GM18502 (cell line): ENCODE results near the gene RALGAPB.
"Not testable (repeated sequence)": the region's sequence is repeated elsewhere in the genome, so short reads cannot be mapped to it uniquely, and the experiment has no call there.

Experiments used
- ATAC-seq: cut with Tn5 transposase; IDR thresholded peaks from one replicate; pipeline ENCODE4 v1.9.1; 2021; ENCODE audit warnings: mild to moderate bottlenecking; ENCODE audit not compliant: unreplicated experiment, poor library complexity

The RALGAPB gene

GRCh38 chr20:38479596-38479995 lies 7.0 kb downstream of the RALGAPB start:
- no peak for ATAC-seq

GRCh38 chr20:38485041-38485440 lies 12.4 kb downstream of the RALGAPB start:
- ATAC-seq, result no peak

GRCh38 chr20:38489181-38489580 lies 16.5 kb downstream of the RALGAPB start:
- no peak for ATAC-seq

GRCh38 chr20:38497246-38497935 lies 24.7 kb downstream of the RALGAPB start:
- no peak for ATAC-seq

GRCh38 chr20:38498909-38499308 lies 26.3 kb downstream of the RALGAPB start:
- ATAC-seq, result no peak

- no peak for ATAC-seq
Measured at GRCh38 chr20:38499366-38499765, 26.7 kb downstream of the RALGAPB start.

GRCh38 chr20:38501858-38502436 lies 29.3 kb downstream of the RALGAPB start:
- ATAC-seq, result no peak

GRCh38 chr20:38504368-38505090 lies 31.9 kb downstream of the RALGAPB start:
- ATAC-seq, result no peak

GRCh38 chr20:38505091-38505455 lies 32.4 kb downstream of the RALGAPB start:
- ATAC-seq, result no peak

- not testable (repeated sequence) for ATAC-seq
Measured at GRCh38 chr20:38511726-38512125, 39.1 kb downstream of the RALGAPB start.

- ATAC-seq, result no peak
Measured at GRCh38 chr20:38514185-38514584, 41.5 kb downstream of the RALGAPB start.

- no peak for ATAC-seq
Measured at GRCh38 chr20:38514947-38515346, 42.3 kb downstream of the RALGAPB start.

- ATAC-seq, result no peak
Measured at GRCh38 chr20:38515631-38516030, 43.0 kb downstream of the RALGAPB start.

GRCh38 chr20:38519426-38519825 lies 46.8 kb downstream of the RALGAPB start:
- no peak for ATAC-seq

GRCh38 chr20:38520261-38520660 lies 47.6 kb downstream of the RALGAPB start:
- no peak for ATAC-seq

GRCh38 chr20:38523697-38524096 lies 51.1 kb downstream of the RALGAPB start:
- ATAC-seq, result no peak

GRCh38 chr20:38528167-38528566 lies 55.5 kb downstream of the RALGAPB start:
- no peak for ATAC-seq

- no peak for ATAC-seq
Measured at GRCh38 chr20:38531021-38531420, 58.4 kb downstream of the RALGAPB start.

GRCh38 chr20:38534756-38535155 lies 62.1 kb downstream of the RALGAPB start:
- ATAC-seq, result no peak

GRCh38 chr20:38536310-38536709 lies 63.7 kb downstream of the RALGAPB start:
- no peak for ATAC-seq

- no peak for ATAC-seq
Measured at GRCh38 chr20:38537176-38537575, 64.5 kb downstream of the RALGAPB start.

- ATAC-seq, result no peak
Measured at GRCh38 chr20:38538789-38539188, 66.1 kb downstream of the RALGAPB start.
